PC-9 (cell line): ENCODE results near the gene TYW3. TPM values are rescaled to one million over a fixed set of nuclear protein-coding genes. Genes with fewer than 3 reads are reported as not detected.
"Not testable (repeated sequence)": the region's sequence is repeated elsewhere in the genome, so short reads cannot be mapped to it uniquely, and the experiment has no call there.

Experiments used
- BruUV-seq: library from RNA; stranded (reverse); fragments of 400-500 nt; replicated peaks from 2 replicates; lab custom pipeline; 2021; lab: Mats Ljungman, UMichigan
- CTCF ChIA-PET: fragments of 300-600 bp; sonication (Branson Sonifier 250); formaldehyde crosslinking; loops from one replicate; lab custom pipeline; 2022; ENCODE audit warnings: antibody characterized with exemption; lab: Charles Lee
- POLR2A ChIA-PET: fragments of 300-600 bp; sonication (Branson Sonifier 250); formaldehyde crosslinking; loops from one replicate; lab custom pipeline; 2022; ENCODE audit warnings: antibody characterized with exemption; ENCODE audit not compliant: unreplicated experiment; lab: Charles Lee
- DNase-seq, 2 experiments: peaks; one replicate each; pipeline versions ENCODE4 v3.0.0 to v3.0.0-alpha.2; 2015 to 2022; ENCODE audit warnings: mixed read lengths in 1 of 2
- H2AFZ ChIP-seq: fragments of 200-600 bp; sonication (generic); 2 replicates; pipeline ENCODE4 v1.8.1; 2017; ENCODE audit warnings: antibody characterized with exemption
- H3F3A ChIP-seq: fragments of 200-600 bp; sonication (generic); 2 replicates; pipeline ENCODE4 v1.8.1; 2017; ENCODE audit warnings: antibody characterized with exemption, mild to moderate bottlenecking, low read depth; ENCODE audit not compliant: insufficient read depth
- H3K27ac ChIP-seq: fragments of 200-600 bp; sonication (generic); 2 replicates; pipeline ENCODE4 v1.6.1; 2016; ENCODE audit warnings: mixed run types
- H3K27me3 ChIP-seq: fragments of 200-600 bp; sonication (generic); 2 replicates; pipeline ENCODE4 v1.6.1; 2016; ENCODE audit warnings: low read depth, mixed run types; ENCODE audit not compliant: insufficient read depth
- H3K36me3 ChIP-seq: fragments of 200-600 bp; sonication (generic); 2 replicates; pipeline ENCODE4 v1.6.1; 2016; ENCODE audit warnings: low read depth, mixed run types
- H3K4me1 ChIP-seq: fragments of 200-600 bp; sonication (generic); replicated peaks from 2 replicates; pipeline ENCODE4 v1.6.1; 2016; ENCODE audit warnings: mixed run types; ENCODE audit not compliant: insufficient read depth
- H3K4me2 ChIP-seq: fragments of 200-600 bp; sonication (generic); 2 replicates; pipeline ENCODE4 v1.6.1; 2017; ENCODE audit warnings: mixed run types
- H3K4me3 ChIP-seq: fragments of 200-600 bp; sonication (generic); 2 replicates; pipeline ENCODE4 v1.6.1; 2016; ENCODE audit warnings: mixed run types
- H3K79me2 ChIP-seq: fragments of 200-600 bp; sonication (generic); 2 replicates; pipeline ENCODE4 v1.6.1; 2017; ENCODE audit warnings: low read depth, mixed run types
- H3K9me2 ChIP-seq: fragments of 200-600 bp; sonication (generic); 2 replicates; pipeline ENCODE4 v1.8.1; 2017; ENCODE audit warnings: mild to moderate bottlenecking; ENCODE audit not compliant: insufficient read depth
- H3K9me3 ChIP-seq: fragments of 200-600 bp; sonication (generic); 2 replicates; pipeline ENCODE4 v1.8.1; 2016; ENCODE audit warnings: low read depth; ENCODE audit not compliant: insufficient read depth
- H4K20me1 ChIP-seq: fragments of 200-600 bp; sonication (generic); 2 replicates; pipeline ENCODE4 v1.8.1; 2017; ENCODE audit not compliant: insufficient read depth
- CTCF ChIP-seq: fragments of 200-600 bp; sonication (generic); conservative IDR thresholded peaks from 2 replicates; pipeline ENCODE4 v1.6.1; 2017; ENCODE audit warnings: mixed run types, antibody characterized with exemption, mild to moderate bottlenecking, moderate library complexity
- EZH2 ChIP-seq: fragments of 200-600 bp; sonication (generic); IDR thresholded peaks from 2 replicates; pipeline ENCODE4 v1.8.0; 2017; ENCODE audit warnings: antibody characterized with exemption, low read depth
- intact Hi-C: fragments of 100-400 bp; cut with micrococcal nuclease; formaldehyde crosslinking; loops from one replicate; pipeline ENCODE4 v1.10.0; 2022; ENCODE audit not compliant: unreplicated experiment
- total RNA-seq: library from RNA; stranded (reverse); gene quantifications from 2 replicates; pipeline ENCODE4 v1.2.3, GENCODE V29; 2021

Gene TYW3
- total RNA-seq, 1 experiment from 2014 or later, result 19.8 TPM

GRCh38 chr1:74748960-74749359, 16.0 kb downstream of the TYW3 start:
- intact Hi-C loops, result no loop called here
- POLR2A ChIA-PET, result no interaction called here
- CTCF ChIA-PET, result no interaction called here

GRCh38 chr1:74753104-74753503, 20.2 kb downstream of the TYW3 start:
- peaks cover 34% of the 10 kb centered on the region; the same call in 1 of the 2 replicates for H3K36me3 ChIP-seq

More at GRCh38 chr1:74748960-74749359, 16.0 kb downstream of the TYW3 start:
- Histone ChIP-seq H4K20me1 (no peaks in the 10 kb centered on the region), H3K9me3 (no peaks in the 10 kb centered on the region), H3K4me2 (no peak overlapping the region), H2AFZ (no peak overlapping the region), H3F3A (no peaks in the 10 kb centered on the region), H3K4me1 (no peaks in the 10 kb centered on the region), H3K27me3 (no peaks in the 10 kb centered on the region), H3K27ac (no peak overlapping the region), H3K4me3 (no peak overlapping the region), H3K9me2 (no peaks in the 10 kb centered on the region), H3K36me3 (peaks cover 29% of the 10 kb centered on the region; the same call in 1 of the 2 replicates), H3K79me2 (no peaks in the 10 kb centered on the region)
- no peak for DNase-seq
- TF ChIP-seq CTCF (no peak), EZH2 (no peak)
- no TSS peak for BruUV-seq

GRCh38 chr1:74755475-74755874, 22.5 kb downstream of the TYW3 start:
- TF ChIP-seq EZH2 (no peak), CTCF (no peak)
- ChIA-PET POLR2A (no interaction called here), CTCF (no interaction called here)
- Histone ChIP-seq H3K27ac (no peak overlapping the region), H3K36me3 (peaks cover 34% of the 10 kb centered on the region; the same call in 1 of the 2 replicates), H3K4me2 (no peak overlapping the region), H4K20me1 (no peaks in the 10 kb centered on the region), H3K79me2 (no peaks in the 10 kb centered on the region), H3F3A (no peaks in the 10 kb centered on the region), H3K4me3 (no peak overlapping the region), H3K9me3 (no peaks in the 10 kb centered on the region), H3K4me1 (no peaks in the 10 kb centered on the region), H3K27me3 (no peaks in the 10 kb centered on the region), H2AFZ (no peak overlapping the region), H3K9me2 (no peaks in the 10 kb centered on the region)
- DNase-seq, result no peak
- BruUV-seq, result no TSS peak
- intact Hi-C loops, result no loop called here

More at GRCh38 chr1:74753104-74753503, 20.2 kb downstream of the TYW3 start:
- TF ChIP-seq EZH2, result no peak
- no peak for TF ChIP-seq CTCF
- Histone ChIP-seq H3K4me1 (no peaks in the 10 kb centered on the region), H3K9me3 (no peaks in the 10 kb centered on the region), H3K9me2 (no peaks in the 10 kb centered on the region), H3K27me3 (no peaks in the 10 kb centered on the region), H3K27ac (no peak overlapping the region), H3K4me3 (no peak overlapping the region), H3F3A (no peaks in the 10 kb centered on the region), H4K20me1 (no peaks in the 10 kb centered on the region), H2AFZ (no peak overlapping the region), H3K4me2 (no peak overlapping the region), H3K79me2 (no peaks in the 10 kb centered on the region)
- no peak for DNase-seq
- POLR2A ChIA-PET, result no interaction called here
- intact Hi-C loops, result no loop called here
- BruUV-seq, result no TSS peak
- CTCF ChIA-PET, result no interaction called here

GRCh38 chr1:74756650-74757049, 23.7 kb downstream of the TYW3 start:
- intact Hi-C loops, H4K20me1 ChIP-seq, H3K9me2 ChIP-seq, H3K9me3 ChIP-seq, H3K4me2 ChIP-seq, DNase-seq, H3K79me2 ChIP-seq, H3K27ac ChIP-seq, H3F3A ChIP-seq, H2AFZ ChIP-seq, POLR2A ChIA-PET, H3K4me3 ChIP-seq, BruUV-seq, H3K27me3 ChIP-seq, CTCF ChIA-PET, H3K4me1 ChIP-seq: not testable (repeated sequence)
- peaks cover 34% of the 10 kb centered on the region for H3K36me3 ChIP-seq
